GM18526 (cell line): Measurements from ENCODE around the gene LTC4S.

Experiments used
- POLR2A ChIP-seq: IDR thresholded peaks from 3 replicates; pipeline ENCODE4 v1.6.1; 2011; ENCODE audit not compliant: insufficient read length; ENCODE audit errors: extremely low read depth

LTC4S gene

GRCh38 chr5:179812997-179813607 lies 19.3 kb downstream of the LTC4S start:
- no peak for TF ChIP-seq POLR2A

- TF ChIP-seq POLR2A: no peak
Measured at GRCh38 chr5:179814090-179814489, 20.3 kb downstream of the LTC4S start.

GRCh38 chr5:179815491-179816249 lies 21.9 kb downstream of the LTC4S start:
- no peak for TF ChIP-seq POLR2A

GRCh38 chr5:179816401-179816795 lies 22.6 kb downstream of the LTC4S start:
- no peak for TF ChIP-seq POLR2A

GRCh38 chr5:179816796-179817469 lies 23.1 kb downstream of the LTC4S start:
- peak; percentile 20 for TF ChIP-seq POLR2A

- no peak for TF ChIP-seq POLR2A
Measured at GRCh38 chr5:179817470-179817840, 23.7 kb downstream of the LTC4S start.

GRCh38 chr5:179817890-179818745 lies 24.3 kb downstream of the LTC4S start:
- no peak for TF ChIP-seq POLR2A

GRCh38 chr5:179818746-179819295 lies 25.0 kb downstream of the LTC4S start:
- TF ChIP-seq POLR2A: peak; percentile 51

- no peak for TF ChIP-seq POLR2A
Measured at GRCh38 chr5:179819296-179820126, 25.7 kb downstream of the LTC4S start.

GRCh38 chr5:179820127-179820482 lies 26.3 kb downstream of the LTC4S start:
- no peak for TF ChIP-seq POLR2A

GRCh38 chr5:179820483-179821297 lies 26.9 kb downstream of the LTC4S start, which contains the start of gene SQSTM1:
Gene SQSTM1 (plus strand): TSS chr5:179820905. CDS start chr5:179820937, 32 bp downstream.
- TF ChIP-seq POLR2A: peak; percentile 99

- peak; percentile 48 for TF ChIP-seq POLR2A
Measured at GRCh38 chr5:179821298-179822058, 27.7 kb downstream of the LTC4S start.

- TF ChIP-seq POLR2A: no peak
Measured at GRCh38 chr5:179822059-179822432, 28.3 kb downstream of the LTC4S start.
